ENCODE data around the gene CEP55. TPM values are rescaled to one million over a fixed set of nuclear protein-coding genes. Genes with fewer than 3 reads are reported as not detected.
A peak's percentile ranks its signal among the peaks of the same experiment; 100 is the strongest.

The CEP55 gene
- total RNA-seq (1 to 10 TPM in 2 of 9 donors, under 1 TPM in 3, not detected in 4; 0.25 to 7.3 (median 0.79) TPM), polyA plus RNA-seq (under 1 TPM in 1 of 2 donors, not detected in 1; 0.19 TPM)
- long read RNA-seq, donor 1: 0 reads
- long read RNA-seq, donor 2: 0 reads
- long read RNA-seq, donor 3, partial matches to known transcripts: 0 of 2 reads
- long read RNA-seq, donor 3, other reads (novel, unspliced or antisense): 0 of 2 reads

- 1 to 2% (median 1%) methylated on average over 58 to 68 of the region's 68 CpGs for WGBS, 4 donors
- DNase-seq (peak; percentile 94 to 98 (median 95)), ATAC-seq (peak; percentile 100)
- Histone ChIP-seq H3K4me1 (peaks cover 0 to 15% (median 7%) of the 10 kb centered on the region in 12 donors), H3K9me3 (no peaks in the 10 kb centered on the region), H3K27me3 (no peaks in the 10 kb centered on the region), H3K36me3 (no peaks in the 10 kb centered on the region), H3K4me3 (peak within 1 kb of the TSS; percentile 28 to 86 (median 72)), H3K27ac (peak within 1 kb of the TSS in 8 of 12 donors; percentile 8 to 71 (median 34))
- peak in 1 of 2 donors; percentile 49 for TF ChIP-seq POLR2A (IDR thresholded peaks at IDR 0.05)
- TF ChIP-seq CTCF (IDR thresholded peaks at IDR 0.05): peak in 1 of 12 donors; percentile 14
- intact Hi-C loops (cut with DNase I): no loop called here
These were observed at the start of gene CEP55 for GRCh38 chr10:93496322-93497041. CEP55 (plus strand) TSS chr10:93496612; CDS start chr10:93500052, 3,440 bp downstream.

- ATAC-seq: no peak
- intact Hi-C loops (cut with DNase I): no loop called here
- peak overlapping the region in 1 of 12 donors; percentile 98 for H3K27ac ChIP-seq
- TF ChIP-seq POLR2A (IDR thresholded peaks at IDR 0.05) (no peak), CTCF (IDR thresholded peaks at IDR 0.05) (no peak)
- no peak for DNase-seq
- H3K36me3 ChIP-seq: peaks cover 0 to 48% (median 31%) of the 10 kb centered on the region in 9 donors
- H3K4me1 ChIP-seq: peaks cover 0 to 49% (median 24%) of the 10 kb centered on the region in 12 donors
- no peaks in the 10 kb centered on the region for H3K27me3 ChIP-seq
- no peak overlapping the region for H3K4me3 ChIP-seq
- WGBS, 4 donors: 72 to 78% (median 75%) methylated on average over 6 of the region's 6 CpGs
- no peaks in the 10 kb centered on the region for H3K9me3 ChIP-seq
These were observed 49.4 kb upstream of the CEP55 start for GRCh38 chr10:93447019-93447418.

GRCh38 chr10:93447970-93448369 is 48.4 kb upstream of the CEP55 start:
- H3K27ac ChIP-seq: no peak overlapping the region
- intact Hi-C loops (cut with DNase I): no loop called here
- peaks cover 0 to 44% (median 18%) of the 10 kb centered on the region in 12 donors for H3K4me1 ChIP-seq
- no peaks in the 10 kb centered on the region for H3K27me3 ChIP-seq
- no peak for ATAC-seq
- WGBS, 4 donors: 56 to 85% (median 64%) methylated on average over 3 of the region's 3 CpGs
- DNase-seq: no peak
- peaks cover 0 to 48% (median 31%) of the 10 kb centered on the region in 9 donors for H3K36me3 ChIP-seq
- TF ChIP-seq POLR2A (IDR thresholded peaks at IDR 0.05) (no peak), CTCF (IDR thresholded peaks at IDR 0.05) (no peak)
- no peak overlapping the region for H3K4me3 ChIP-seq
- no peaks in the 10 kb centered on the region for H3K9me3 ChIP-seq

- intact Hi-C loops (cut with DNase I): no loop called here
- TF ChIP-seq CTCF (IDR thresholded peaks at IDR 0.05) (no peak), POLR2A (IDR thresholded peaks at IDR 0.05) (no peak)
- Histone ChIP-seq H3K4me3 (no peak overlapping the region), H3K27ac (no peak overlapping the region), H3K36me3 (peaks cover 0 to 64% (median 35%) of the 10 kb centered on the region in 9 donors), H3K4me1 (peaks cover 0 to 16% (median 0%) of the 10 kb centered on the region in 12 donors), H3K9me3 (no peaks in the 10 kb centered on the region), H3K27me3 (no peaks in the 10 kb centered on the region)
- DNase-seq (no peak), ATAC-seq (no peak)
- 57 to 64% (median 61%) methylated on average over 7 of the region's 7 CpGs for WGBS, 4 donors
These were observed 45.0 kb upstream of the CEP55 start for GRCh38 chr10:93451244-93451947.
